Globus pallidus (tissue), 1 donor: ENCODE data around the gene PDLIM1.

ENCODE experiments used
- DNase-seq: peaks from one replicate; pipeline ENCODE4 v3.0.0-alpha.2; 2015; ENCODE audit warnings: low spot score

The PDLIM1 gene

GRCh38 chr10:95288303-95288702, 2.5 kb downstream of the PDLIM1 start:
- DNase-seq: no peak

- no peak for DNase-seq
These were observed 3.5 kb downstream of the PDLIM1 start for GRCh38 chr10:95287281-95287680.

- no peak for DNase-seq
These were observed 4.1 kb downstream of the PDLIM1 start for GRCh38 chr10:95286707-95287106.

- DNase-seq: no peak
These were observed 5.2 kb downstream of the PDLIM1 start for GRCh38 chr10:95285556-95285955.

GRCh38 chr10:95284807-95285206, 6.0 kb downstream of the PDLIM1 start:
- no peak for DNase-seq

GRCh38 chr10:95282107-95282506, 8.7 kb downstream of the PDLIM1 start:
- no peak for DNase-seq

GRCh38 chr10:95281206-95281605, 9.6 kb downstream of the PDLIM1 start:
- DNase-seq: no peak

GRCh38 chr10:95280637-95281036, 10.2 kb downstream of the PDLIM1 start:
- DNase-seq: no peak

GRCh38 chr10:95279042-95279820, 11.6 kb downstream of the PDLIM1 start:
- no peak for DNase-seq

- DNase-seq: no peak
These were observed 12.5 kb downstream of the PDLIM1 start for GRCh38 chr10:95278061-95278988.

GRCh38 chr10:95277614-95278013, 13.2 kb downstream of the PDLIM1 start:
- DNase-seq: no peak

GRCh38 chr10:95277201-95277570, 13.6 kb downstream of the PDLIM1 start:
- no peak for DNase-seq

GRCh38 chr10:95276367-95277200, 14.2 kb downstream of the PDLIM1 start:
- DNase-seq: no peak

- no peak for DNase-seq
These were observed 15.0 kb downstream of the PDLIM1 start for GRCh38 chr10:95275726-95276366.

- DNase-seq: no peak
These were observed 17.1 kb downstream of the PDLIM1 start for GRCh38 chr10:95273393-95274312.

GRCh38 chr10:95268438-95268837, 22.4 kb downstream of the PDLIM1 start:
- DNase-seq: no peak

- DNase-seq: no peak
These were observed 23.6 kb downstream of the PDLIM1 start for GRCh38 chr10:95267251-95267650.

GRCh38 chr10:95266674-95267095, 24.1 kb downstream of the PDLIM1 start:
- DNase-seq: no peak

- no peak for DNase-seq
These were observed 25.2 kb downstream of the PDLIM1 start for GRCh38 chr10:95265572-95265971.

GRCh38 chr10:95264227-95265051, 26.4 kb downstream of the PDLIM1 start:
- DNase-seq: no peak
